Naive thymus-derived CD4-positive, alpha-beta T cell (primary cell): ENCODE results near the gene ZNF385B. TPM values are rescaled to one million over a fixed set of nuclear protein-coding genes. Genes with fewer than 3 reads are reported as not detected.

Experiments used
- ATAC-seq: fragments of 150-1000 bp; cut with Tn5 transposase; 2 replicates; pipeline ENCODE4 v1.10.0; 2021; ENCODE audit warnings: mild to moderate bottlenecking, moderate library complexity
- CTCF ChIA-PET: fragments of 350-600 bp; sonication (Branson Sonifier 250); formaldehyde crosslinking; loops from one replicate; lab custom pipeline; 2021; ENCODE audit warnings: antibody characterized with exemption; lab: Charles Lee
- POLR2A ChIA-PET: fragments of 350-600 bp; sonication (Branson Sonifier 250); formaldehyde crosslinking; loops from one replicate; lab custom pipeline; 2021; ENCODE audit warnings: antibody characterized with exemption, inconsistent platforms; lab: Charles Lee
- DNase-seq, 9 donors: peaks; one replicate each; pipeline versions ENCODE4 v3.0.0 to v3.0.0-alpha.2; 2020 to 2022; ENCODE audit warnings: mixed read lengths in 1 of 9
- H3K27ac ChIP-seq: one replicate; pipeline ENCODE4 v1.7.0; 2013; ENCODE audit warnings: mild to moderate bottlenecking, low read depth, low read length, moderate library complexity
- H3K27me3 ChIP-seq, 2 donors: one replicate each; pipeline ENCODE4 v1.7.0; 2013; ENCODE audit warnings: low read length in 2 of 2, mild to moderate bottlenecking in 2 of 2, moderate library complexity in 2 of 2; ENCODE audit not compliant: control insufficient read depth in 2 of 2, insufficient read depth in 2 of 2
- H3K36me3 ChIP-seq, 3 experiments: 1 replicate in 2 of 3; 2 replicates in 1 of 3; pipeline ENCODE4 v1.7.0; 2013; ENCODE audit warnings: low read length in 3 of 3, mild to moderate bottlenecking in 3 of 3, moderate library complexity in 1 of 3; ENCODE audit not compliant: insufficient read depth in 3 of 3, control insufficient read depth in 2 of 3
- H3K4me1 ChIP-seq, 2 donors: one replicate each; pipeline ENCODE4 v1.7.0; 2013; ENCODE audit warnings: low read length in 2 of 2, mild to moderate bottlenecking in 2 of 2, moderate library complexity in 1 of 2; ENCODE audit not compliant: control insufficient read depth in 2 of 2, insufficient read depth in 2 of 2
- H3K4me3 ChIP-seq: 2 replicates; pipeline ENCODE4 v1.7.0; 2013; ENCODE audit warnings: mild to moderate bottlenecking, low read length
- H3K9me3 ChIP-seq, 3 experiments: 1 replicate in 2 of 3; 2 replicates in 1 of 3; pipeline ENCODE4 v1.7.0; 2013; ENCODE audit warnings: low read length in 3 of 3; ENCODE audit not compliant: control insufficient read depth in 2 of 3
- H3K27ac Mint-ChIP-seq, 9 donors: one replicate each; pipeline ENCODE4 v1.8.0; 2020 to 2022; ENCODE audit warnings: mixed read lengths in 9 of 9, mild to moderate bottlenecking in 8 of 9, moderate library complexity in 5 of 9, inconsistent platforms in 2 of 9
- H3K27me3 Mint-ChIP-seq, 5 donors: one replicate each; pipeline ENCODE4 v1.8.0; 2021 to 2022; ENCODE audit warnings: mixed read lengths in 5 of 5, mild to moderate bottlenecking in 1 of 5
- H3K36me3 Mint-ChIP-seq, 5 donors: one replicate each; pipeline ENCODE4 v1.8.0; 2020 to 2022; ENCODE audit warnings: mixed read lengths in 5 of 5, mild to moderate bottlenecking in 3 of 5, inconsistent platforms in 1 of 5
- H3K4me1 Mint-ChIP-seq, 7 donors: one replicate each; pipeline ENCODE4 v1.8.0; 2020 to 2022; ENCODE audit warnings: mixed read lengths in 7 of 7, mild to moderate bottlenecking in 3 of 7, inconsistent platforms in 1 of 7
- H3K4me3 Mint-ChIP-seq, 10 donors: one replicate each; pipeline ENCODE4 v1.8.0; 2020 to 2022; ENCODE audit warnings: mild to moderate bottlenecking in 10 of 10, mixed read lengths in 10 of 10, moderate library complexity in 6 of 10, inconsistent platforms in 2 of 10
- H3K9me3 Mint-ChIP-seq, 11 donors: one replicate each; pipeline ENCODE4 v1.8.0; 2020 to 2022; ENCODE audit warnings: mixed read lengths in 11 of 11, mild to moderate bottlenecking in 4 of 11, inconsistent platforms in 1 of 11, moderate library complexity in 1 of 11
- intact Hi-C, 2 donors: fragments of 100-400 bp; cut with micrococcal nuclease; formaldehyde crosslinking; loops; one replicate each; pipeline ENCODE4 v1.15.1; 2023
- polyA plus RNA-seq, 2 donors: library from polyadenylated mRNA; unstranded; fragments of 300-500 nt; fragmentation: Illumina TruSeq; gene quantifications; one replicate each; pipeline ENCODE4 v1.2.3, GENCODE V29; 2021
- total RNA-seq, 6 experiments: library from RNA in 5 of 6; stranded (reverse) in 5 of 6; gene quantifications; 1 replicate in 5 of 6; 2 replicates in 1 of 6; pipeline ENCODE4 v1.2.3 and lab custom pipeline; 2021 to 2026

The ZNF385B gene
- total and polyA plus RNA-seq, 7 experiments from 2014 or later, result not detected

DNA sequence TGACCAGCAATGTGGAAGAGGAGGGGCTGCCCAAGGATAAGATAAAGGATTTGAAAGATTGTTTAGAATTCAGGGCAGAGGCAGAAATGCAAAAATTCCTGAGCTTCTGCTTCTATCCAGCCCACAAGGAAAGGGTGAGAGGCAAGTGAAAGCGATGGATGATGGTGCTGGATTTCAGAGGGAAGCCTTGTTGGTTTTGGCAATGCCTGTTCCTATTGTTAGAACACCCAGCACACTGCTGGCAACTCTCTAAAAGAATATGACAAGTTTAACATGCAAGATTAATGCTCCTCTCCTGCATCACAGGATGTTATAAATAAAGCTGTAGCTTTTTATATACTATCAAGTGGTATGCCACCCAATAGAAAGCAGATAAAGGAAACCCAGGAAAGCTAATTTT lies 92.6 kb downstream of the ZNF385B start:
- Histone ChIP-seq H3K27me3 (no peaks in the 10 kb centered on the region), H3K27ac (no peak overlapping the region), H3K9me3 (no peaks in the 10 kb centered on the region), H3K4me1 (no peaks in the 10 kb centered on the region), H3K4me3 (no peak overlapping the region), H3K36me3 (no peaks in the 10 kb centered on the region)
- CTCF ChIA-PET, result no interaction called here
- POLR2A ChIA-PET, result no interaction called here
- intact Hi-C loops, result no loop called here
- Mint-ChIP-seq H3K27ac (no peak overlapping the region), H3K4me3 (no peak overlapping the region), H3K27me3 (peaks cover 3 to 40% (median 27%) of the 10 kb centered on the region in 5 donors), H3K36me3 (peaks cover 0 to 5% (median 0%) of the 10 kb centered on the region in 5 donors), H3K4me1 (no peaks in the 10 kb centered on the region), H3K9me3 (peaks cover 0 to 15% (median 5%) of the 10 kb centered on the region in 11 donors)
- ATAC-seq, result no peak
- no peak for DNase-seq

DNA sequence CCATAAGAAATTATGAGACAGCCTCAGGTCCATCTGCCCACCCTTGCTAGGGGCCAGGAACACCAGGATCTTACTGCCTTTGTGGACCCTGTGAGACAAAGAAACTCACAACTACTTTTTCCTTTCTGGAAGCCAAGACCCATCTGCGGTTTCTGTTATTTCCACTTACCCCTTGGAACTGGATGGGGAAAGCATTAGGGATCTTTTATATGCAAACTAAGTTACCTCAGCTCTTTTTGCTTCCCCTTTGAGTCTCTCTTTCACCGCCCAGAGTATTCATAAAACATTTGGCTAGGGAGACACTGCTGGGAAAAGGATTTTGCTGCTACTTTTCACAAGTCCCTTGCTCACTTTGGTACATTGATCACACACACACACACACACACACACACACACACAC lies 95.7 kb downstream of the ZNF385B start:
- DNase-seq, result no peak
- H3K27me3 ChIP-seq, result no peaks in the 10 kb centered on the region
- no peaks in the 10 kb centered on the region for H3K36me3 ChIP-seq
- no peak for ATAC-seq
- Mint-ChIP-seq H3K36me3 (peaks cover 0 to 5% (median 0%) of the 10 kb centered on the region in 5 donors), H3K4me1 (no peaks in the 10 kb centered on the region), H3K4me3 (no peak overlapping the region), H3K27me3 (peaks cover 4 to 39% (median 25%) of the 10 kb centered on the region in 5 donors), H3K9me3 (peaks cover 0 to 17% (median 5%) of the 10 kb centered on the region in 11 donors), H3K27ac (no peak overlapping the region)
- intact Hi-C loops, result no loop called here
- H3K4me1 ChIP-seq, result no peaks in the 10 kb centered on the region
- CTCF ChIA-PET, result no interaction called here
- no peak overlapping the region for H3K27ac ChIP-seq
- POLR2A ChIA-PET, result no interaction called here
- H3K9me3 ChIP-seq, result no peaks in the 10 kb centered on the region
- H3K4me3 ChIP-seq, result no peak overlapping the region

DNA sequence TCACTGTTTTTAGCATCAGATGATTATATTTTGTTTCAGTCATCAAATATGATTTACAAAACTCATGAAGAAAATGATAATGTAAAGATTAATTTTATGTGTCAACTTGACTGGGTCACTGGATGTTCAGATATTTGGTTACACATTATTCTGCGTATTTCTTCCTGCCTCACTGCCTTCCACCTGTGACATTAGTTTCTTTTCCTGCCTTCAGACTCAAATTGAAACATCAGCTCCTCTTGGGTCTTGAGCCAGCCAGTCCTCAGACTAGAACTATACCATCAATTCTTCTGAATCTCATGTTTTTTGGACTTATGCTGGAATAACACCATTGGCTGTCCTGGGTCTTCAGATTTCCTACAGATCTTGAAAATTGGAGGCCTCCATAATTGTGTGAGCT lies 96.7 kb downstream of the ZNF385B start:
- H3K27me3 Mint-ChIP-seq, result peaks cover 4 to 40% (median 22%) of the 10 kb centered on the region in 5 donors
- DNase-seq (no peak), ATAC-seq (no peak)
- Histone ChIP-seq H3K36me3 (no peaks in the 10 kb centered on the region), H3K9me3 (no peaks in the 10 kb centered on the region), H3K27me3 (no peaks in the 10 kb centered on the region), H3K27ac (no peak overlapping the region), H3K4me3 (no peak overlapping the region), H3K4me1 (no peaks in the 10 kb centered on the region)
- peaks cover 0 to 5% (median 0%) of the 10 kb centered on the region in 5 donors for H3K36me3 Mint-ChIP-seq
- peaks cover 0 to 17% (median 6%) of the 10 kb centered on the region in 11 donors for H3K9me3 Mint-ChIP-seq
- no peak overlapping the region for H3K4me3 Mint-ChIP-seq
- CTCF ChIA-PET, result no interaction called here
- intact Hi-C loops, result no loop called here
- no peaks in the 10 kb centered on the region for H3K4me1 Mint-ChIP-seq
- no peak overlapping the region for H3K27ac Mint-ChIP-seq
- POLR2A ChIA-PET, result no interaction called here

DNA sequence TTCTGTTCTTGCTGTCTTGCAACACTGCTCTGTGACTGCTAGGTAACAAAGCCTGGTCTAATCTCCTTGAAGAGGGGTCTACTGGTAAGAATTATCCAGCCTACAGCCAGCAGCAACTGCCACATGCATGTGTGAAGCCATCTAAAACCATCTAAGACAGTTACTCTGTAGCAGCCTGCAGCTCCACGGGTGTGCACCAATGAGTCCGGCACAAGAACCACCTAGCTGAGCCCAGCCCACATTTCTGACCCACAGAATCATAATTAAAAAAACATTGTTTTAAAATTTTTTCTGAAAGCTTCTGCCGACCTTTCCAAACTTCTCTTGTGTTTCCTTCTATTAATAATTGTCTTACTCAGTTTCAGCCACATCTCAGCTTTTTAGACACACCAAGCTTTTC lies 102.8 kb downstream of the ZNF385B start:
- CTCF ChIA-PET, result no interaction called here
- Histone ChIP-seq H3K4me1 (no peaks in the 10 kb centered on the region), H3K36me3 (no peaks in the 10 kb centered on the region), H3K27me3 (no peaks in the 10 kb centered on the region), H3K9me3 (no peaks in the 10 kb centered on the region), H3K4me3 (no peak overlapping the region), H3K27ac (no peak overlapping the region)
- no peaks in the 10 kb centered on the region for H3K36me3 Mint-ChIP-seq
- POLR2A ChIA-PET, result no interaction called here
- H3K27ac Mint-ChIP-seq, result no peak overlapping the region
- ATAC-seq (no peak), DNase-seq (no peak)
- H3K4me1 Mint-ChIP-seq, result no peaks in the 10 kb centered on the region
- no peak overlapping the region for H3K4me3 Mint-ChIP-seq
- H3K9me3 Mint-ChIP-seq, result peaks cover 0 to 17% (median 0%) of the 10 kb centered on the region in 11 donors
- peaks cover 0 to 6% (median 4%) of the 10 kb centered on the region in 5 donors for H3K27me3 Mint-ChIP-seq
- intact Hi-C loops, result no loop called here

DNA sequence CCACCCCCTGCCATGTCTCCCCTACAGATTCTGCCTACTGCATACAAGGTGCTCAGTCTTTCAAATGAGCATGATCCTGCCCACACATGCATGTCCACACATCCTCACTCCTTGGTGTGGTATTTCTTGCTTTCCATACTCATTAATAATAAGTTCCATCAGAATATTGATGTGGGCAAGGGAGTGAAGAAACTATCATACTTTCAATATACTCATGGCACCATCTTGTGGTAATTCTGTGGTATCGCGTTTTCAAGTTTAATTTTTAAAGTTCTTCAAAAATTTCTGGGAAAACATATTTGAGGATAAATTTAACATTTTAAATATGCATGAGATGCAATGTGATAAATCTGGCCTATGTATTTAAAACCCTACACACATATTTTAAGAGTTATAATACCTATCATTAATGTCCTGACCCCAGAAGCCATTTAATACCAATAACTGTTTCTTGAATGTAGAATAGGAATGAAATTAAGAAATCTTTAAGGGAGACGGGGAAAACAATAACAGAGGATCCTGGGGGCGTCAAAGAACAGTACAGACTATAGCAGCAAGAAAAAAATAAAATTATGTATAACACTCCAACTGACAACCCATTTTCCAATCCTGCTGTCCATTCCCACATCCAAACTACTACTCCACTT lies 110.1 kb downstream of the ZNF385B start:
- Histone ChIP-seq H3K27ac (no peak overlapping the region), H3K4me3 (no peak overlapping the region), H3K27me3 (no peaks in the 10 kb centered on the region), H3K4me1 (no peaks in the 10 kb centered on the region), H3K9me3 (no peaks in the 10 kb centered on the region), H3K36me3 (no peaks in the 10 kb centered on the region)
- Mint-ChIP-seq H3K36me3 (no peaks in the 10 kb centered on the region), H3K9me3 (no peaks in the 10 kb centered on the region), H3K4me3 (no peak overlapping the region), H3K27me3 (peaks cover 0 to 5% (median 0%) of the 10 kb centered on the region in 5 donors), H3K4me1 (no peaks in the 10 kb centered on the region), H3K27ac (no peak overlapping the region)
- ChIA-PET CTCF (no interaction called here), POLR2A (no interaction called here)
- no peak for ATAC-seq
- intact Hi-C loops, result loop anchor here (1.0 to 5.0 kb wide), 5 partner anchors 329 to 1354 kb away; no protein-coding TSS in a partner anchor
- DNase-seq, result no peak

DNA sequence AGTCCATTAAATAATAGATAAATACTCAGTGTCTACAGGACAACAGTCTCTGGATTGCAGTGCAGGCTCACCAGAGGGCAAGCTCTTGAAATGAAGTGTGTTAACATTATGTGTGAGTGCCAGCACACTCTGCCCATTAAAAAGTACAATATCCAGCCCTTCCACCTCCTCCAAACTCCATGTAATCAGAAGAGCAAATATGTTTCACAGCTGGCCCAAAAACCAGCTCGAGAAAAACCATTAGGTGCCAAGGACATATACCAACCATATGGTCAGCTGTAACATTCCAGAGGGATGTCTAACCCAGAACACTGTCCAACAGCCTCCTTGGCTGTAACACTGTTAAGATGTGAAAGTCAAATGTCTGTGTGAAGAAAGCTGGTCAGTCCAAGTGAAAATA lies 112.2 kb downstream of the ZNF385B start:
- Histone ChIP-seq H3K4me1 (no peaks in the 10 kb centered on the region), H3K4me3 (no peak overlapping the region), H3K9me3 (no peaks in the 10 kb centered on the region), H3K36me3 (no peaks in the 10 kb centered on the region), H3K27ac (no peak overlapping the region), H3K27me3 (no peaks in the 10 kb centered on the region)
- H3K4me1 Mint-ChIP-seq, result no peaks in the 10 kb centered on the region
- H3K9me3 Mint-ChIP-seq, result no peaks in the 10 kb centered on the region
- no peak for DNase-seq
- H3K36me3 Mint-ChIP-seq, result no peaks in the 10 kb centered on the region
- intact Hi-C loops, result no loop called here
- POLR2A ChIA-PET, result no interaction called here
- H3K27ac Mint-ChIP-seq, result no peak overlapping the region
- H3K4me3 Mint-ChIP-seq, result no peak overlapping the region
- CTCF ChIA-PET, result interaction anchor here (0.8 kb wide), 1 partner anchor 10 kb away, joined by 3 read pairs; no protein-coding TSS in a partner anchor
- peaks cover 0 to 12% (median 0%) of the 10 kb centered on the region in 5 donors for H3K27me3 Mint-ChIP-seq
- ATAC-seq, result no peak

DNA sequence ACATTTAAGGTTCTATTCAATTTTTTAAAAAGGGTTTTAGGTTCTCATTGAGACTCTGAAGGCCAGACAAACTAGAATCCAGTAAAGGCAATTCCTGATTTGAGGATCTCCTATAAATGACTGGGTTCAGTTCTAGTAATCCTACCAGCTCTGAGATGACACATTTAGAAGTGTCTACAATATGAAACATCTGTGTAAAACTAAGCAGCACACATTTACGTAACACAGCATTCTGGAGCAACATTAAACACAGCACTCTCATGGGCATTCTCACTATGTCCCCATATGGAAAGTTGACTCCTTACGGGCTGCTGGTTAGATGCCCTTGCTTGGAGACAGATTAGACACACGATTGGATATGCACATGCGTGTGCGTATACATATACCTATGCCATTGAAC lies 114.4 kb downstream of the ZNF385B start:
- Histone ChIP-seq H3K27me3 (no peaks in the 10 kb centered on the region), H3K9me3 (no peaks in the 10 kb centered on the region), H3K4me1 (no peaks in the 10 kb centered on the region), H3K36me3 (no peaks in the 10 kb centered on the region), H3K4me3 (no peak overlapping the region), H3K27ac (no peak overlapping the region)
- DNase-seq (no peak), ATAC-seq (no peak)
- Mint-ChIP-seq H3K4me3 (no peak overlapping the region), H3K36me3 (no peaks in the 10 kb centered on the region), H3K27ac (no peak overlapping the region), H3K9me3 (no peaks in the 10 kb centered on the region), H3K27me3 (peaks cover 0 to 12% (median 0%) of the 10 kb centered on the region in 5 donors), H3K4me1 (no peaks in the 10 kb centered on the region)
- POLR2A ChIA-PET, result no interaction called here
- intact Hi-C loops, result no loop called here
- CTCF ChIA-PET, result no interaction called here
